HG02571 (cell line): ENCODE results near the gene FCHSD2.
"Not testable (repeated sequence)": the region's sequence is repeated elsewhere in the genome, so short reads cannot be mapped to it uniquely, and the experiment has no call there.

Source experiments
- ATAC-seq: cut with Tn5 transposase; IDR thresholded peaks from one replicate; pipeline ENCODE4 v1.9.1; 2021; ENCODE audit warnings: mild to moderate bottlenecking, moderate library complexity; ENCODE audit not compliant: unreplicated experiment

Gene FCHSD2

GRCh38 chr11:73017024-73017751 is 124.9 kb downstream of the FCHSD2 start:
- no peak for ATAC-seq

DNA sequence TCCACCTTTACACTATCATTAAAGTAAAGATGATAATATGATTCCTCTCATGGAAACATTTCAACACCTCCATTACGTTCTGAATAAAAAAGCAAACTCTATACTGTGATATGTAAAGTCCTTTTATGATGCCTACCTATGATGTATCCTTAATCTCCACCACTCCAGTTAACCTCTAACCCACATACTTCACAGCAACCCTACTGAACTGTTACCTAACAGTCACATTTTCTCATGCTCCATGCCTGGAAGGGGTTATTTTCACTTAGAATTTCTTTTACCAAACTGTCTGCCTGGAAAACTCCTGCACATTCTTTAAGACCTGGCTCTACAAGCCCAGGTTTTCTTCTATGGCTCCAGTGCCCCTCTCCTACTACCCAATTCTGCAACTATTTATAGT is 129.1 kb downstream of the FCHSD2 start:
- ATAC-seq, result no peak

GRCh38 chr11:73012121-73012863 is 129.8 kb downstream of the FCHSD2 start:
- ATAC-seq, result no peak

- no peak for ATAC-seq
Observed at GRCh38 chr11:73011126-73011817, 130.8 kb downstream of the FCHSD2 start.

GRCh38 chr11:73009972-73010371 is 132.1 kb downstream of the FCHSD2 start:
- ATAC-seq, result no peak

DNA sequence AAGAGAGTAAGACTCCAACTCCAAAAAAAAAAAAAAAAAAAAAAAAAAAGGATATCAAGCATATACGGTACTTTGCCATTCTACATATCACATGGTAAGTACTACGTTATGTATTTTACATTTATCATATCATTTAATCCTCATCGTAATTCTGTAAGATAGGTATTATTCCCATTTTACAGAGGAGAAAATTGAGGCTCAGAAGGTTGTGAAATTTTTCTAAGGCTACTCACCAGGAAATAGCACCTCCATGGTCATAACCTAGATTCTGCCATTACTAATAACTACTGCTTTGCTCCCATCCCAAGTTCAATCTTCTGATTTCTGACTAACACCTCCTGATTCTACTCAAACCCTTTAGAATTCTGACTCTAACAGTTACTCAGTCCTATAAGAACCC is 138.0 kb downstream of the FCHSD2 start:
- ATAC-seq, result no peak

DNA sequence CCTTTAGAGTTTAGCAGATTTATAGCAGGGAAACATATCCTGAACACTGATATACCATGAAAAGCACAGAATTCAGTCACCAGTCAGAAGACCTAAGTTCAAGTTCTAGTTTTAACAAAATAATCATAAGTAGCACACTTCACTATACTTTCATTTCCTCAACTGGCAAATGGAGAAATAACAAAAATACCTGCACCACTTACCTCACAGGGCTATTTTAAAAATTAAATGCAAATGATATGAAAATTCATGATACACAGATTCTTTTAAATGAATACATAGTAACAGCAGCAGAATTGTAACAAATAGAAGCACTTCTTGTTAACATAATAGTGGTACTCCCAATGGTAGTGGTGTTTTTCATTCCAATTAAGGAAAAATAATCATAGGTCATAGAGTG is 139.0 kb downstream of the FCHSD2 start:
- ATAC-seq, result no peak

DNA sequence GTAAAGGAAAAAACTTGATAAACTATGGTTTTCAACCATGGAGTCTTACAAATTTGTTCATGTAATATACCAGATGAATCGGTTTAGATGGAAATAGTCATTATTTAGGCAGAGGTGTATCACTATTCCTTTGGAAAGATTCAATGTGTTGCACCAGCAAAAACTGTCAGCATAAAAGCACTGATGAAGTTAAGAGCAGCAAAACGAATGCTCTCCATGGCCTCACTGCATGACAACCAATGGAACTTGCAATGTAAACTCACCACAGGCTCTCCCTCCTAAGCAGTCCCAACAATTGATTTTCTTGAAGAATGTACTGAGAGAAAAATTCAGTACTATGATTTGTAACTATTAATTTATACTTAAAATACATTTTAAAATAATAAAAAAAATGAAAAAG is 139.9 kb downstream of the FCHSD2 start:
- no peak for ATAC-seq

- no peak for ATAC-seq
Observed at GRCh38 chr11:73001615-73002014, 140.5 kb downstream of the FCHSD2 start.

DNA sequence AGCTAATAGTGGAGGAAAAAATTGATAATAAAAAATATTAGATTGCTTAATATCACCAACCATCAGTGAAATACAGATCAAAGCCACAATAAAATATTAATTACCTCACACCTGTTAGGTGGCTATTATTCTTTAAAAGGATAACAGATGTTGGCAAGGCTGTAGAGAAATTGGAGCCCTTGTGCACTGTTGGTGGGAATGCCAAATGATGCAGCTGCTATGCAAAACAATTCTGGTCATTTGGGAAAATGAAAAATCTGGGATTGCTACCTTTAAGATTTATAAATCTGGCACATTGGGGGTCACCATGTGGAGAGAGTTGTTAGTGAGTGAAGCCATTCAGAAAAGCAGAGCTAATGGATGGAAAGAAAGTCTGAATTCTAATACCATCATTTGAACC is 143.4 kb downstream of the FCHSD2 start:
- no peak for ATAC-seq

DNA sequence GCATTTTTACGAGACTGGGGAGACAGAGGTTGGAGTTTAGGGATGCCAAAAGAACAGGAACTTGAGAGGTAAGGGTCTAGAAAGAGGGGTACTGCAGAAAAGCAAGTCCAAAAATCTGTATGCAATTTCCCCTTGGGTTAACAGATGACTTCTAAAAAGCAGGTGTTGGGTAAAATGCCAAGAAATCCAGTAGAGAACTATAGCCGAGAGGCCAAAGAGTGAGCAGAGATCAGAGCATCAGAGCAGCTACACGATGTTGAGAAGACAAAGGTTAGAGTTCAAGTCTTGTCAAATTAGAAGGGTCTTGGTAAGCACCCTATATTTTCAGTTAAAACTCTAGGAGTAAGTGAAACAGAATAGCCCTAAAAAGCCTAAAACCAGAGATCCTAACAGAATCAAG is 145.2 kb downstream of the FCHSD2 start:
- no peak for ATAC-seq

GRCh38 chr11:72989727-72990126 is 152.4 kb downstream of the FCHSD2 start:
- ATAC-seq, result no peak

GRCh38 chr11:72988821-72989220 is 153.3 kb downstream of the FCHSD2 start:
- ATAC-seq, result no peak

GRCh38 chr11:72985645-72986044 is 156.5 kb downstream of the FCHSD2 start:
- no peak for ATAC-seq

- ATAC-seq, result no peak
Observed at GRCh38 chr11:72984453-72985077, 157.6 kb downstream of the FCHSD2 start.

- ATAC-seq, result no peak
Observed at GRCh38 chr11:72983560-72983959, 158.6 kb downstream of the FCHSD2 start.

DNA sequence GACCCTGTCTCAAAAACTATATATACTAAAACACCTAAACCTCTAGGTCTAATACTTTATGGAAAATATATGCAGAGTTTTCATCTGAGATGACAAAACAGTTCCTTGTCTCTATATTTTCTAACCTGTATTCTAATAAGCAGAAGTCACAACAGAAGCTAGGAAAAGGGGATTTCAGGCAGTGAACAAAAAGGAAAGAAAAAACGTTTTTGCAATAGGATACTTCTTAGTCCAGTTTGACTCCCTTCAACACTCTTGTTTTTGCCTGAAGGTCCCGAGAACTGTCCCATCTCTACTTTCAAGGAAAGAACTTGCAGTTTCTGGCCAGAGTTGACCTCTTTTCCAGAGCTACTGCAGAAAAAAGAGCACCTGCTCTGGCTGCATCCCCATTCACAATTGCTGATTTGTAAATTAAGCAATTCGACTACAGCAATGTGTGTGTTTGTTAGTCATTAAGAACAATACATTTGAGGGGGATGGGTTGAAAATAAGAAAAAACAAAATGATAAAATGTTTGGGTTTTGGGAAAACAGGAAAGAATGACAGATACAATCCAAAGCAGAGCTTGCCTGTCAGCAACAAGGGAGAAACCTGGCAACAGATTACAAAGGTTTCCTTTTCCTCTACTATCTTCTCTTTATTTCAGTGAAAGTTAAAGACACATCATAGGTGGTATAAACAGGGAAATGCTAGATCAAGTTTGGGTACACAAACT is 160.0 kb downstream of the FCHSD2 start:
- no peak for ATAC-seq

DNA sequence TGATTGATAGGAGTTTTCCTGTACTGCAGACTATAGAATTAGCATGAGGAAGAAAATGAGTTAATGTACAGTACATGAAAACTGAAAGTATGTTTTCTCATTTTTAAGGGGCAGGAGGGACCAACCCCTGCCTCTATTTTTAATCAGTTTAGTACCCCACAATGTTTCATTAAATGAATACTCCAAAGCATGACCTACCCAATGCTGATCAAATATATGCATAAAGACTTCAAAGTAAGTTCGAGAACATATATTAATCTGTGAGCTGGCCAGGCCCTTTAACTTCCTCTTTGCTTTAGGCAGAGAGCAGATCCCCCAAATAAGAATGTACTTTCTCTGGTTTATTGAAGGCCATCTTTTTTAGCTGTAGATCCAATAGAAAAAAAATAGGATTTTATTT is 161.0 kb downstream of the FCHSD2 start:
- ATAC-seq, result no peak

DNA sequence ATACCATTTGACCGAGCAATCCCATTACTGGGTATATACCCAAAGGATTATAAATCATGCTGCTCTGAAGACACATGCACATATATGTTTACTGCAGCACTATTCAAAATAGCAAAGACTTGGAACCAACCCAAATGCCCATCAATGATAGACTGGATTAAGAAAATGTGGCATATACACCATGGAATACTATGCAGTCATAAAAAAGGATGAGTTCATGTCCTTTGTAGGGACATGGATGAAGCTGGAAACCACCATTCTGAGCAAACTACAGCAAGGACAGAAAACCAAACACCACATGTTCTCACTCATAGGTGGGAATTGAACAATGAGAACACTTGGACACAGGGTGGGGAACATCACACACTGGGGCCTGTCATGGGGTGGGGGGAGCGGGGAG is 164.3 kb downstream of the FCHSD2 start:
- not testable (repeated sequence) for ATAC-seq

DNA sequence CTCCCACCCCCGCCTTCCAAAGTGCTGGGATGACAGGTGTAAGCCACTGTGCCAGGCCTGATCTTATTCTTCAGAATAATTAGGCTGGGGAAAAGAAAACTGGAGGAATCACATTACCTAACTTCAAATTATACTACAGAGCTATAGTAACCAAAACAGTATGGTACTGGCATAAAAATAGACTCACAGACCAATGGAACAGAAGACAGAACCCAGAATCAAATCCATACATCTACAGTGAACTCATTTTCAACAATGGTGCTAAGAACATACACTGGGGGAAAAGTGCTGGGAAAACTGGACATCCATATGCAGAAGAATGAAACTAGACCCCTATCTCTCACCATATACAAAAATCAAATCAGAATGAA is 165.6 kb downstream of the FCHSD2 start:
- ATAC-seq, result not testable (repeated sequence)
